ENCODE data around the gene KCNF1. TPM values are rescaled to one million over a fixed set of nuclear protein-coding genes. Genes with fewer than 3 reads are reported as not detected.

The KCNF1 gene
- total RNA-seq, 2 donors from 2014 or later = 5.2 to 17.0 TPM

- Histone ChIP-seq H3K36me3 (ENCODE audit: control insufficient read depth, insufficient read depth, low read length) (peaks cover 5% of the 10 kb centered on the region), H3K4me1 (ENCODE audit: control insufficient read depth, insufficient read depth, low read length) (no peaks in the 10 kb centered on the region), H3K4me3 (ENCODE audit: low read length) (no peak overlapping the region), H3K9ac (ENCODE audit: extremely low read depth, low read length, poor library complexity, severe bottlenecking) (no peak overlapping the region), H3K9me3 (ENCODE audit: control insufficient read depth, low read length) (no peaks in the 10 kb centered on the region), H3K27me3 (ENCODE audit: control insufficient read depth, insufficient read depth, low read length, poor library complexity, severe bottlenecking) (peaks cover 11% of the 10 kb centered on the region), H3K27ac (ENCODE audit: low read depth, low read length) (no peak overlapping the region)
- H3K4me1 Mint-ChIP-seq = peaks cover 35% of the 10 kb centered on the region
- peaks cover 16% of the 10 kb centered on the region for H3K27me3 Mint-ChIP-seq (ENCODE audit: insufficient read depth)
- H3K36me3 Mint-ChIP-seq (ENCODE audit: low read depth) = peaks cover 29% of the 10 kb centered on the region
- peak overlapping the region; percentile 64 for H3K4me3 Mint-ChIP-seq
- peak; percentile 37 for TF ChIP-seq CTCF (conservative IDR thresholded peaks at IDR 0.05)
- peak; percentile 65 for DNase-seq
- H3K9me3 Mint-ChIP-seq = no peaks in the 10 kb centered on the region
- WGBS, 2 experiments (ENCODE audit: insufficient coverage in 1 of 2, insufficient read length in 1 of 2) = 90 to 91% methylated on average over 2 to 10 of the region's 10 CpGs
- H3K27ac Mint-ChIP-seq = no peak overlapping the region
These were observed 4.1 kb downstream of the KCNF1 start for GRCh38 chr2:10915731-10916276.

GRCh38 chr2:10916953-10917352 is 5.2 kb downstream of the KCNF1 start:
- Histone ChIP-seq H3K4me3 (ENCODE audit: low read length) (no peak overlapping the region), H3K27me3 (ENCODE audit: control insufficient read depth, insufficient read depth, low read length, poor library complexity, severe bottlenecking) (peaks cover 11% of the 10 kb centered on the region), H3K36me3 (ENCODE audit: control insufficient read depth, insufficient read depth, low read length) (peaks cover 5% of the 10 kb centered on the region), H3K4me1 (ENCODE audit: control insufficient read depth, insufficient read depth, low read length) (no peaks in the 10 kb centered on the region), H3K27ac (ENCODE audit: low read depth, low read length) (no peak overlapping the region), H3K9ac (ENCODE audit: extremely low read depth, low read length, poor library complexity, severe bottlenecking) (no peak overlapping the region), H3K9me3 (ENCODE audit: control insufficient read depth, low read length) (no peaks in the 10 kb centered on the region)
- peaks cover 16% of the 10 kb centered on the region for H3K27me3 Mint-ChIP-seq (ENCODE audit: insufficient read depth)
- 88 to 95% methylated on average over 5 to 6 of the region's 6 CpGs for WGBS, 2 experiments (ENCODE audit: insufficient coverage in 1 of 2, insufficient read length in 1 of 2)
- H3K9me3 Mint-ChIP-seq = no peaks in the 10 kb centered on the region
- no peak overlapping the region for H3K27ac Mint-ChIP-seq
- DNase-seq = peak; percentile 24
- H3K4me1 Mint-ChIP-seq = peaks cover 31% of the 10 kb centered on the region
- peaks cover 29% of the 10 kb centered on the region for H3K36me3 Mint-ChIP-seq (ENCODE audit: low read depth)
- TF ChIP-seq CTCF (conservative IDR thresholded peaks at IDR 0.05) = no peak
- H3K4me3 Mint-ChIP-seq = no peak overlapping the region

- Histone ChIP-seq H3K4me1 (ENCODE audit: control insufficient read depth, insufficient read depth, low read length) (no peaks in the 10 kb centered on the region), H3K27me3 (ENCODE audit: control insufficient read depth, insufficient read depth, low read length, poor library complexity, severe bottlenecking) (peaks cover 5% of the 10 kb centered on the region), H3K9ac (ENCODE audit: extremely low read depth, low read length, poor library complexity, severe bottlenecking) (no peak overlapping the region), H3K27ac (ENCODE audit: low read depth, low read length) (no peak overlapping the region), H3K9me3 (ENCODE audit: control insufficient read depth, low read length) (no peaks in the 10 kb centered on the region), H3K4me3 (ENCODE audit: low read length) (no peak overlapping the region), H3K36me3 (ENCODE audit: control insufficient read depth, insufficient read depth, low read length) (peaks cover 5% of the 10 kb centered on the region)
- peaks cover 26% of the 10 kb centered on the region for H3K36me3 Mint-ChIP-seq (ENCODE audit: low read depth)
- H3K9me3 Mint-ChIP-seq = no peaks in the 10 kb centered on the region
- no peak for TF ChIP-seq CTCF (conservative IDR thresholded peaks at IDR 0.05)
- no peak overlapping the region for H3K4me3 Mint-ChIP-seq
- DNase-seq = no peak
- WGBS, 2 experiments (ENCODE audit: insufficient coverage in 1 of 2, insufficient read length in 1 of 2) = 94 to 96% methylated on average over 4 of the region's 4 CpGs
- peaks cover 27% of the 10 kb centered on the region for H3K4me1 Mint-ChIP-seq
- peaks cover 9% of the 10 kb centered on the region for H3K27me3 Mint-ChIP-seq (ENCODE audit: insufficient read depth)
- H3K27ac Mint-ChIP-seq = no peak overlapping the region
These were observed 6.2 kb downstream of the KCNF1 start for GRCh38 chr2:10917927-10918326.

Measured in endodermal cell (in vitro differentiated cells).